ENCODE data around the gene C2orf78.
"Not testable (repeated sequence)": the region's sequence is repeated elsewhere in the genome, so short reads cannot be mapped to it uniquely, and the experiment has no call there.

C2orf78 gene

GRCh38 chr2:73779467-73780236 lies 4.3 kb upstream of the C2orf78 start, which contains the start of gene DUSP11:
DUSP11 (minus strand) TSS chr2:73780103; CDS start chr2:73779974, 129 bp downstream.
- DNase-seq: peak; percentile 97 to 100

DNA sequence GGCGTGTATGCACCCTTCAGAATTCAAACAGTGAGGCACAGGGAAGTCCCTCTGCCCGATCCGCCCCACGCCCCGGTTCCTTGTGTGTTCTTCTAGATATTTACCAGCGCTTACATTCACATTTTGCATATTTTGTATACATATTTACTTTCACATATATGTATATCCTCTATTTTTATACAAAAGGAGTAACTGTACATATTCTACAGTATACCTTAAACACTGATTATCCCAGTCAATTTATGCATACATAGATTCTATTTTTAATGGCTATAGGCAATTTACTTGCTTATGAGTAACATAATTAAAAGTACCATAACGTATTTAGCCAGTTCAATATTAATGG lies 3.8 kb upstream of the C2orf78 start:
- no peak for DNase-seq

- DNase-seq: not testable (repeated sequence)
Measured at GRCh38 chr2:73783402-73783801, 581 bp upstream of the C2orf78 start.

GRCh38 chr2:73811878-73812277 lies 27.9 kb downstream of the C2orf78 start:
- no peak for DNase-seq

GRCh38 chr2:73812635-73813034 lies 28.7 kb downstream of the C2orf78 start:
- no peak for DNase-seq

DNA sequence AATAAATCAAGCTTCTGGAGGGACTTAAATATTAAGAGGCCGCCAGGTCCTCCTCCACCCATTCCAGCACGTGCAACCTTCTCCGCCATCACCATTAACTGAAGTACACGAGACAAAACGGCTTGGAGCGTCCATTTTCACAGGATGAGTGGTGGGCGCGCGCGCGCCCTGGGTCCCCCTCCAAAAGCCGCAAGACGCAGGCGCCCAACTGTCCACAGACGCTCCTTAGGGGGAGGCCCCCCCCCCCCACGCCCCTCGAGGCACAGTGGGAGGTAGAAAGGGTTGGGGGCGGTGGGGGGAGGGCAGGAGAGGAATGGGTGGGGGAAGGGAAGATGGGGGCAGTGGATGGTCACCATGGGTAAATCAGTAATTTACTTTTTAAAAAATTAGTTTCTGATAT lies 34.3 kb downstream of the C2orf78 start:
- no peak for DNase-seq

DNA sequence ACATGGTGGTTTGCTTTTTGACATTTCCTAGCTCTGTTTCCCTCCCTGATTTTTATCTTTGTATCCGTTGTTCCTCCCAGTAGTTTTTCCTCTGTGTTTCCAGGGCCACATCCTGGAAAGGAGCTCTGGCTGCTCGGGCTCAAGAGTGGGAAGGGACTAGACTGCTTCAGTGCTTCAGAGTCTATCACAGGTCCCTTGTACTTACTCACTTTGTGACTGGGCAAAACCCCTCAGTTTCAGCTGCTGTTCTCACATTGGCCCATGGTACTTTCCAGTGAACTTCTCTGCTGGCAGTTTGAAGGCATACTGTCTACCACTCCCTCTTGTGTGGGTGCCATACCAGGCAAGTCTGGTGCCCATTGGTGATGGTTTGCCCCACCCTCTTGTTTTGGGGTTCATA lies 37.2 kb downstream of the C2orf78 start:
- DNase-seq: peak in 1 of 2 donors; percentile 23

DNA sequence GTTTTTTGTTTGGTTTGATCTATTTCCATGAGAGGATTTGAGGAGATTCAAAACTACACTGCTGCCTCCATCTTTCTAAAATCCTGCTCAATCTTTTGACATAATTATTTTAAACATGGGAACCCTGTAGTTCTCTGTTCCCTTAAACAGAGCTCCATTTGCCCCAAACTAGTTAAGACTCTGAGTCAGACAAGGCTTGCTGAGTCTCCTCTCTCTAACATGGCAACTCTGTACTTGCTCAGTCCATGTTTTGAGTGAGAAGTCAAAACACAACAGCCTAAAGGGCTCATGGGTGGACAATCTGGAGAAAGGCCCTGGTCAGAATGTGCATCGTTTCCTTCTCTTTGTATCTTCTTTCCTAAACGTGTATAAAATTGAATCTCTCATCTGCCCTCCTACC lies 37.7 kb downstream of the C2orf78 start:
- DNase-seq: no peak

- peak; percentile 14 to 19 for DNase-seq
Measured at GRCh38 chr2:73822276-73822675, 38.3 kb downstream of the C2orf78 start.

GRCh38 chr2:73822991-73823390 lies 39.0 kb downstream of the C2orf78 start:
- no peak for DNase-seq

DNA sequence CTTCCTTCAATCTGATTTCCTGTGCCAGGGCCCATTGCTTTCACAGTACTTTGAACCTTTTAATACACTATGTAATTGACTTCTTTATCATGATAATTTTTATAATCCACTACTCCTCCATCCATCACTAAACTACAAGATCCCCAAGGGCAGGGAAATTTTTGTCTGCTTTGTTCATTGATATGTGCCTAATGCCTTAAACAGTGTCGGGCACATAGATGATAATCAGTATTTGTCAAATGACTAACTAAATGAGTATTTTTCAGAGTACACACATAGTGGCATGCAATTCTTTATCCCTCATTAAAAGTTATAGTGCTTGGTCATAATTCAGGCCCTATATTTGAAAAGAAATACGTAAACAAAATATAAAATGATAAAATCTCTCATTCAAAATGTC lies 39.4 kb downstream of the C2orf78 start:
- DNase-seq: no peak

DNA sequence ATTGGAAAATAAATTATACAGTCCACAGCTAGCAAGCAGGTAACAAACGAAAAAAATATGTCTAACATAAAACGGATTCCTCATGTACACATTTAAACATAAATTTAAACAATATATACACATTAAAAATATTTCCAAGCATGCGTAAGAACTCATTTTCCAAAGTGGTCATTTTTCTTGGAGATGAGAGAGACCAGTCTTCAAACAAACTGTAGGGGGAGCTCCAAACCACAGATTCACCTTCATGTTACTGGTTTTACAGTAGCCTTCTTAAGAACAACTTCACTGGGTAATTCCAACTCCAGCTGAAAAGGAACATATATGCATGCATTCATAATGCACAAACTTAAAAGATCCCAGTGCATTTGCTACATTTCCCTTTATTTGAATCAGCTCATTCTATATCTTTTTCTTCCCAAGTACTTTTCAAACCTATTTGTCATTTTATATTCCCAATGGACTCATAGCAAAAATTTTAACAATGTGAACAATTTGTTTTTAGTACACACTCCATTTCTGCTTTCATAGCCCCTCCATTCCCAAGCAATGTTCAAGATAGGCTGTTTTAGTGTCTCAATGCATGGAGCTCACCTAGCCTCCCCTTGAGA lies 40.0 kb downstream of the C2orf78 start:
- peak; percentile 65 to 83 for DNase-seq

DNA sequence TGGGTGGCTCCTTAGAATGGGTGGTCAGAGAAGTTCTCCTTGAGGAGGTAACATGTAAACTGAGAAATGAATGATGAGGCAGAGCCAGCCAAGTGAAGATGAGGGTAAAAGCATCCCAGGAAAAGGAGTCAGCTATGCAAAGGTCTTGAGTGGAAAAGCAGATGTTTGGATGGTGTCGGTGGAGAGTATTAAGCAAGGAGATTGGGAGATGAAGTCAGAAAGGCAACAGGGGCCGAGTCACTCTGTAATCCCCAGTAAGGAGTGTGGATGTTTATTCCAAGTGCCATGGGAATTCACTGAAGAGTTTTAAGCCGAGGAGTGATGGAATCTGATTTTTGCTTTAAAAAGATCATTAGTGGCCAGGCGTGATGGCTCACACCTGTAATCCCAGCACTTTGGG lies 41.4 kb downstream of the C2orf78 start:
- DNase-seq: no peak

DNA sequence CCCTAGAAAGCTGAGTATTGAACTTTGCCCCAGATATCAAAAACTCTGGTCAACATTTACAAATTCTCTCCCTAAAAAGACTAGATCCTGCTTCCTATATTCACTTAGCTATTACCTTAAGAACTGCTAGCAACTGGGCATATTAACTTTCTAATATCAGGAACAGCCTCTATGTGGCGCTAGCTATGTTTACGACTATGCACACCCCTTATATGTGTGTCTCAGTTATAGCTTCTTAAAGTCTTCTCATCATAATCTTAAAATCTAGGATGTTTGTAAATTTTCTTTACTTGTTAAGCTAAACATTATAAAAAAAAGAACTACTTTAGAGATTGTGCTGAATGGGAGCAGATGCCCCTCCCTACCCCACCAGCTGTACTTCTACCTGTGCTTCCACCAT lies 43.0 kb downstream of the C2orf78 start:
- DNase-seq: peak; percentile 43 to 71

GRCh38 chr2:73827660-73828388 lies 43.8 kb downstream of the C2orf78 start:
- no peak for DNase-seq

DNA sequence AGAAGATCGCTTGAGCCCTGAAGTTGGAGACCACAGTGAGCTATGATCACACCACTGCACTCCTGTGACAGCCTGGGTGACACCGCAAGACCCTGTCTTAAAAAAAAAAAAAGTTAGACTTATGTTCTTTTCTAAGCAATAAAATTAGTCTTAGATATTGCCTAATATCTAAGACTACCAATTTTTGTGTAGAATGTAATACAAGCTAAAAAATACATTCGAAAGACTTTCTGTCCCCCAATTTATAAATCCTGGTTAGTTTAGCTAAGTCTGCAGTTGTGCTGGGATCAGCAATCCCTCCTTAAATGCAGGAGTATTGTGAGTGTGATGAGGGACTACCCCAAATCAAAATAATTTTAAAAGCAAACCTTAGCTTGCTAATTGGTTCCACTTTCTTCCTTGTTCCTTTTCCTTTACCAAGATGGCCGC lies 44.4 kb downstream of the C2orf78 start:
- no peak for DNase-seq

DNA sequence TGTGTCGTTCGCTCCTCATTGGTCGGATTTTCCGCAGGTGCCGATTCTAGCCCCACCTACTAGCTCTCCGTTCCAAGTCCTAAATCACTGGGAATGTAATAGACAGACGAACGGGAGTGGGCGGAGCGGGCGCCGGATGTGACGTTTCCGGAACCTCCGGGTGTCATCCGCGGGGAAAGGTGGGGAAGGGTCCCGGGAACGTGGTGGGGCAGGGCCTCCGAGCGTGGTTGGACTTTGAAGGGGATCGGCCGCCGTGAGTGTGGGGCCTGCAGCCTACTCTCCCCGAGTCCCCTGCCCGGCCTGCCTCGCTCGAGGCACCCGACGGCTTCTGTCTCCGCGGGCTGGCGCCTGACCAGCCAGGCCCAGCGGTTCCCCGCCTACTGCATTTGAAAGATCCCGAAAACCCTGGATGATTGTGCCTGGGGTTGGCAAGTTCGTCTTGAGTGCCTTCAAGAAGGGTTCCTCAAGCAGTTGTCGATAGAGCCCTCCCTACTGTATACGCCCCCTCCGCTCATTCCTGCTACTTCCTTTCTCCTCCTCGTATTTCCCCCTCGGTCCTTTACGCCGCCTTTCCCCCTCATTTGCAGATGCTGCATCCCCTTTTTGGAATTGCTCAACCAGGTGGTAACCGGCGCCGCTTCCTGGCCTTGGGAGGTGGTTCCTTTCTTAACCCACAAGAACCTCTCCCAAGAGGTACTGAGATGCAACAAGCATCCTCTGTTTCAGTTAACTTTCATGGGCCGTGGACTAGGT lies 45.0 kb downstream of the C2orf78 start, which contains the start of gene STAMBP:
STAMBP (plus strand) TSS at position 144 of the 753 bp plus-strand sequence. CDS start 1,896 bp downstream, outside the sequence.
- peak; percentile 97 to 98 for DNase-seq

DNA sequence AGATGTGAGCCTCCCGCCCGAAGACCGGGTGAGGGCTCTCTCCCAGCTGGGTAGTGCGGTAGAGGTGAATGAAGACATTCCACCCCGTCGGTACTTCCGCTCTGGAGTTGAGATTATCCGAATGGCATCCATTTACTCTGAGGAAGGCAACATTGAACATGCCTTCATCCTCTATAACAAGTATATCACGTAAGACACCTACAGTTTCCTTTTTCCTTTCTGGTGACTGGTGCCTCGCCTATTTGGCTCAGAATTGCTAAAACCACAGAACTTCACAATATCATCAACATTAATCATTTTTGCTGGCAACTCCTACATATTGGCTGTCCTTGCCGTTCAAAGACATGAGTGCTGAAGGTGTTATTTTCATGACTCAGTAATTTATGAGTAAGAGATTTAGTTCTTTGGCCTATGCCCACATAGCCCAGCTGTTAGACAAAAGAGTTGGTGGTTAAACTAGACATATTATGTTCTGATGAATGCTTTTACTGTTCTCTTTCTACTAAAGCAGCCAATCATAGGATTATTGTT lies 47.0 kb downstream of the C2orf78 start:
- DNase-seq: peak; percentile 73 to 89

GRCh38 chr2:73832930-73833329 lies 48.9 kb downstream of the C2orf78 start:
- no peak for DNase-seq

DNA sequence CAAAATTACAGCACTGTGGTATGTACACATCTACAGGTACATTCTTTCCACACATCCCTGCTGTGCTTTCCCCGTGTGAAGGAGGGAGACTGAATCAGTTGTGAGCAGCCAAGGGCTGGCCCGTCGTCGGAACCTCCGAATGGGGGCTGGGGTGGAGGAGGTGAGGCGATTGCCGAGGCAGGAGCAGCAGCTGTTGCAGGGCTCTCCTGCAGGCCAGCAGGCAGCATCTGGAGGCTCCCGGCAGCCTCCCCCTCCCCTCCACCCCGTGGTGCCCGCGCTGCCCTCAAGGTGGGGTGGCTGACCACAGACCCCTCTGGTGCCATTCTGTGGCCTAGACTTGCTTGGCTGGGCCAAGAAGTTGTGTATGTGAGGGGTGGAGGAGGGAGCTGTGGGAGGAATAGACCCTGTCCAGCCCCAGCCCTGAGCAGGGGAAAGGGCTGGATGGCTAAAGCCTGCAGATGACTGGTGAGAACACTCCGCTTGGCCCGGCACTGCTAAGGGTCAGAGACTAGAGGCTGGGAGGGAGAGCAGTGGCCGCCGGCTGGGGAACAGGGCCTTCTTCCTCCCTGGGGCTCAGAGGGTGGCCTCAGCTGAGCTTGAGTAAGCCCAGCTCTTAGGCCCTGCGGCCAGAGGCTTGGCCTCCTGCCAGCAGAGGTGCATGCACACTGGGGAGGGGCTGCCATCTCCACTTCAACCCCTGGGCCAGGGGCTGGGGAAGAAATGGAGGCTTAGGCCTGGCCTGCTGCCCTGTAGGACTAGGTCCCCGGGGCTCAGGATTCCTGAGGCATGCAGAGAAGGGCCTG lies 52.4 kb downstream of the C2orf78 start:
- no peak for DNase-seq

GRCh38 chr2:73837847-73838585 lies 54.0 kb downstream of the C2orf78 start:
- peak; percentile 59 to 60 for DNase-seq
